K562 (cell line): Measurements from ENCODE around the gene OR2W1. TPM values are rescaled to one million over a fixed set of nuclear protein-coding genes. Genes with fewer than 3 reads are reported as not detected.

Source experiments
- BRD9 ChIP-seq: fragments of 450-650 bp; IDR thresholded peaks from 2 replicates; pipeline ENCODE4 v1.6.1; 2018; ENCODE audit warnings: low read depth; ENCODE audit not compliant: partially characterized antibody
- ELF2 ChIP-seq: fragments of 250-450 bp; sonication (Bioruptor Pico); IDR thresholded peaks from 2 replicates; pipeline ENCODE4 v1.5.0; 2021; ENCODE audit warnings: mild to moderate bottlenecking
- ESRRA ChIP-seq: fragments of 450-650 bp; IDR thresholded peaks from 2 replicates; pipeline ENCODE4 v1.6.1; 2014; ENCODE audit warnings: low read depth, mild to moderate bottlenecking, moderate library complexity, borderline replicate concordance
- HCFC1 ChIP-seq: IDR thresholded peaks from 2 replicates; pipeline ENCODE4 v1.6.1; 2012; ENCODE audit warnings: low read depth, low read length, improper control_type of control experiment
- MCM2 ChIP-seq: fragments of 450-650 bp; IDR thresholded peaks from 2 replicates; pipeline ENCODE4 v1.6.1; 2017; ENCODE audit warnings: low read depth, mild to moderate bottlenecking
- NRF1 ChIP-seq, 2 experiments: fragments of 450-650 bp; IDR thresholded peaks in 1 of 2; conservative IDR thresholded peaks in 1 of 2; 2 replicates each; pipeline ENCODE4 v1.6.1; 2014; ENCODE audit warnings: mild to moderate bottlenecking in 2 of 2
- PRDM10 ChIP-seq: fragments of 450-650 bp; IDR thresholded peaks from 2 replicates; pipeline ENCODE4 v1.6.1; 2018; ENCODE audit not compliant: partially characterized antibody
- RB1 ChIP-seq: fragments of 450-650 bp; IDR thresholded peaks from 2 replicates; pipeline ENCODE4 v1.6.1; 2017; ENCODE audit warnings: low read depth, mild to moderate bottlenecking
- TBL1XR1 ChIP-seq, 2 experiments: IDR thresholded peaks; 2 replicates each; pipeline ENCODE4 v1.6.1; 2012; ENCODE audit warnings: improper control_type of control experiment in 2 of 2, low read length in 2 of 2, mild to moderate bottlenecking in 1 of 2
- TBP ChIP-seq: optimal IDR thresholded peaks from 2 replicates; pipeline ENCODE3; 2011; ENCODE audit warnings: low read depth, low read length, improper control_type of control experiment
- YY1 ChIP-seq, 3 experiments: IDR thresholded peaks; 2 replicates each; pipeline ENCODE4 v1.6.1; 2011; ENCODE audit warnings: low read length in 2 of 3, mild to moderate bottlenecking in 2 of 3, moderate library complexity in 2 of 3, borderline replicate concordance in 1 of 3, control low read depth in 1 of 3, low read depth in 1 of 3; ENCODE audit not compliant: insufficient read depth in 3 of 3, insufficient replicate concordance in 2 of 3, control insufficient read depth in 1 of 3, insufficient read length in 1 of 3; ENCODE audit errors: extremely low read depth in 1 of 3
- ZNF324 ChIP-seq: fragments of 250-450 bp; sonication (Bioruptor Pico); IDR thresholded peaks from 2 replicates; pipeline ENCODE4 v1.4.0; 2020; ENCODE audit warnings: mild to moderate bottlenecking
- ZNF431 ChIP-seq: sonication (generic); formaldehyde crosslinking; IDR thresholded peaks from 2 replicates; pipeline ENCODE4 v1.8.0; 2022; ENCODE audit warnings: mild to moderate bottlenecking, missing genetic modification reagents
- ZNF699 ChIP-seq: fragments of 250-450 bp; sonication (Bioruptor Pico); IDR thresholded peaks from 2 replicates; pipeline ENCODE4 v1.8.0; 2021; ENCODE audit warnings: mild to moderate bottlenecking, moderate library complexity; ENCODE audit not compliant: insufficient replicate concordance
- polyA plus RNA-seq, 8 experiments: library from polyadenylated mRNA; depleted of rRNA in 4 of 8; stranded (reverse) in 5 of 8; unstranded in 3 of 8; fragments of >200 nt; fragmentation: Nextera tagmentation in 2 of 8; fragmentation: Illumina TruSeq in 1 of 8; extraction: Ambion mirVana in 2 of 8; extraction: Trizol in 1 of 8; gene quantifications; 2 replicates each; pipeline versions ENCODE4 v1.2.1 to v1.2.3, GENCODE V29; 2011 to 2014; ENCODE audit warnings: inconsistent platforms in 1 of 8, missing spikeins in 1 of 8
- total RNA-seq, 7 experiments: library from RNA; depleted of rRNA in 6 of 7; stranded (reverse); fragments of >200 nt in 6 of 7; fragmentation: Illumina TruSeq in 2 of 7; extraction: Trizol in 2 of 7; gene quantifications; 2 replicates each; pipeline versions ENCODE4 v1.2.1 to v1.2.3, GENCODE V29; 2011 to 2021; ENCODE audit warnings: low replicate concordance in 1 of 7
- TF ChIP-seq, protein P1 (sequence below): fragments of 450-650 bp; formaldehyde crosslinking; IDR thresholded peaks from 2 replicates; pipeline ENCODE4 v1.4.0; 2020; ENCODE audit warnings: mild to moderate bottlenecking, mixed read lengths
- TF ChIP-seq, protein P2 (sequence below): sonication (generic); formaldehyde crosslinking; IDR thresholded peaks from 2 replicates; pipeline ENCODE4 v1.8.0; 2022; ENCODE audit warnings: mild to moderate bottlenecking, missing genetic modification reagents

The OR2W1 gene
- total and polyA plus RNA-seq, 9 of the 15 experiments (the other 6 are each of a cell fraction or from before 2014, with no cell fraction given) = not detected

GRCh38 chr6:29016559-29017427 is 28.2 kb downstream of the OR2W1 start (continued):
- peak; percentile 38 for TF ChIP-seq PRDM10
- TF ChIP-seq ELF2 (CRISPR knock-in tag) = no peak
- peak; percentile 42; the same call in 1 of the 2 replicates for TF ChIP-seq RB1
- TF ChIP-seq TBP = peak; percentile 28
- TF ChIP-seq, protein P1, sequence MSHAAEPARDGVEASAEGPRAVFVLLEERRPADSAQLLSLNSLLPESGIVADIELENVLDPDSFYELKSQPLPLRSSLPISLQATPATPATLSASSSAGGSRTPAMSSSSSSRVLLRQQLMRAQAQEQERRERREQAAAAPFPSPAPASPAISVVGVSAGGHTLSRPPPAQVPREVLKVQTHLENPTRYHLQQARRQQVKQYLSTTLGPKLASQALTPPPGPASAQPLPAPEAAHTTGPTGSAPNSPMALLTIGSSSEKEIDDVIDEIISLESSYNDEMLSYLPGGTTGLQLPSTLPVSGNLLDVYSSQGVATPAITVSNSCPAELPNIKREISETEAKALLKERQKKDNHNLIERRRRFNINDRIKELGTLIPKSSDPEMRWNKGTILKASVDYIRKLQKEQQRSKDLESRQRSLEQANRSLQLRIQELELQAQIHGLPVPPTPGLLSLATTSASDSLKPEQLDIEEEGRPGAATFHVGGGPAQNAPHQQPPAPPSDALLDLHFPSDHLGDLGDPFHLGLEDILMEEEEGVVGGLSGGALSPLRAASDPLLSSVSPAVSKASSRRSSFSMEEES = no peak
- TF ChIP-seq MCM2 = 0 out of 2 replicates have a peak, but pooled peaks have one; percentile 21
- TF ChIP-seq YY1 (IDR thresholded peaks at IDR 0.05; ENCODE audit: borderline replicate concordance in 1 of 3, control insufficient read depth in 1 of 3, extremely low read depth in 1 of 3, insufficient read depth in 3 of 3, insufficient read length in 1 of 3, insufficient replicate concordance in 2 of 3, low read depth in 1 of 3, low read length in 2 of 3) = peak in 2 of 3 experiments; percentile 41 to 76
- TF ChIP-seq ZNF699 (CRISPR knock-in tag) = no peak
- TF ChIP-seq BRD9 = peak; percentile 97
- TF ChIP-seq ZNF324 (CRISPR knock-in tag) = no peak
- TF ChIP-seq HCFC1 = peak; percentile 11; the same call in 1 of the 2 replicates
- no peak; the same call in 1 of the 2 replicates for TF ChIP-seq ESRRA
- TF ChIP-seq, protein P2, sequence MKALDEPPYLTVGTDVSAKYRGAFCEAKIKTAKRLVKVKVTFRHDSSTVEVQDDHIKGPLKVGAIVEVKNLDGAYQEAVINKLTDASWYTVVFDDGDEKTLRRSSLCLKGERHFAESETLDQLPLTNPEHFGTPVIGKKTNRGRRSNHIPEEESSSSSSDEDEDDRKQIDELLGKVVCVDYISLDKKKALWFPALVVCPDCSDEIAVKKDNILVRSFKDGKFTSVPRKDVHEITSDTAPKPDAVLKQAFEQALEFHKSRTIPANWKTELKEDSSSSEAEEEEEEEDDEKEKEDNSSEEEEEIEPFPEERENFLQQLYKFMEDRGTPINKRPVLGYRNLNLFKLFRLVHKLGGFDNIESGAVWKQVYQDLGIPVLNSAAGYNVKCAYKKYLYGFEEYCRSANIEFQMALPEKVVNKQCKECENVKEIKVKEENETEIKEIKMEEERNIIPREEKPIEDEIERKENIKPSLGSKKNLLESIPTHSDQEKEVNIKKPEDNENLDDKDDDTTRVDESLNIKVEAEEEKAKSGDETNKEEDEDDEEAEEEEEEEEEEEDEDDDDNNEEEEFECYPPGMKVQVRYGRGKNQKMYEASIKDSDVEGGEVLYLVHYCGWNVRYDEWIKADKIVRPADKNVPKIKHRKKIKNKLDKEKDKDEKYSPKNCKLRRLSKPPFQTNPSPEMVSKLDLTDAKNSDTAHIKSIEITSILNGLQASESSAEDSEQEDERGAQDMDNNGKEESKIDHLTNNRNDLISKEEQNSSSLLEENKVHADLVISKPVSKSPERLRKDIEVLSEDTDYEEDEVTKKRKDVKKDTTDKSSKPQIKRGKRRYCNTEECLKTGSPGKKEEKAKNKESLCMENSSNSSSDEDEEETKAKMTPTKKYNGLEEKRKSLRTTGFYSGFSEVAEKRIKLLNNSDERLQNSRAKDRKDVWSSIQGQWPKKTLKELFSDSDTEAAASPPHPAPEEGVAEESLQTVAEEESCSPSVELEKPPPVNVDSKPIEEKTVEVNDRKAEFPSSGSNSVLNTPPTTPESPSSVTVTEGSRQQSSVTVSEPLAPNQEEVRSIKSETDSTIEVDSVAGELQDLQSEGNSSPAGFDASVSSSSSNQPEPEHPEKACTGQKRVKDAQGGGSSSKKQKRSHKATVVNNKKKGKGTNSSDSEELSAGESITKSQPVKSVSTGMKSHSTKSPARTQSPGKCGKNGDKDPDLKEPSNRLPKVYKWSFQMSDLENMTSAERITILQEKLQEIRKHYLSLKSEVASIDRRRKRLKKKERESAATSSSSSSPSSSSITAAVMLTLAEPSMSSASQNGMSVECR (CRISPR knock-in tag) = peak; percentile 71; the same call in 1 of the 2 replicates
- TF ChIP-seq TBL1XR1 (IDR thresholded peaks at IDR 0.05; ENCODE audit: low read length in 2 of 2) = no peak
- TF ChIP-seq ZNF431 = peak; percentile 50; the same call in 1 of the 2 replicates
- no peak for TF ChIP-seq NRF1 (conservative IDR thresholded peaks at IDR 0.05 in 1 of 2, IDR thresholded peaks at IDR 0.05 in 1 of 2)
